SW480 (cell line): ENCODE measurements around the gene CSNK1E.

Source experiments
- DNase-seq: peaks from one replicate; pipeline ENCODE4 v3.0.0-alpha.2; 2016; ENCODE audit warnings: low spot score

The CSNK1E gene

GRCh38 chr22:38327805-38328204 lies 10.6 kb upstream of the CSNK1E start:
- peak; percentile 53 for DNase-seq

DNA sequence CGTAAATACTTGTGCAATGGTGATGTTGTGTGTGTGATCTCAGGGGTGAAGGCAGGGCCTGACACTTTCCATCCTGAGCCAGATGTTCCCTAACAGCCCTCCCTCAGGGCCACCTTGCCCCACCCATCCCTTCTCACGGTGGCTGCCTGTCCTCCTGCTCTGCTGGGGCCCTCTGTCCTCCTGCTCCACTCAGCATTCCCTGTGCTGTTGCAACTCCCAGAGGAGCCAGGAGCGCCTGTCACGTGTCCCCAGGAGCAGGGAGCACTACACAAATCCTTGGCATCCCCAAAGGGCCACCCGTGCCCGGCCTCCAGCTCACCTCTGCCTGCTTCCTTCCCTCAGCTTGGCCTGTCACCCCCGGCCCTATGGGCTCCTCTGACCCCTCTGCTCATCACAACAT lies 10.2 kb upstream of the CSNK1E start:
- DNase-seq: no peak

- DNase-seq: no peak
Measured at GRCh38 chr22:38325587-38325986, 8.4 kb upstream of the CSNK1E start.

- no peak for DNase-seq
Measured at GRCh38 chr22:38320605-38321402, 3.6 kb upstream of the CSNK1E start.

DNA sequence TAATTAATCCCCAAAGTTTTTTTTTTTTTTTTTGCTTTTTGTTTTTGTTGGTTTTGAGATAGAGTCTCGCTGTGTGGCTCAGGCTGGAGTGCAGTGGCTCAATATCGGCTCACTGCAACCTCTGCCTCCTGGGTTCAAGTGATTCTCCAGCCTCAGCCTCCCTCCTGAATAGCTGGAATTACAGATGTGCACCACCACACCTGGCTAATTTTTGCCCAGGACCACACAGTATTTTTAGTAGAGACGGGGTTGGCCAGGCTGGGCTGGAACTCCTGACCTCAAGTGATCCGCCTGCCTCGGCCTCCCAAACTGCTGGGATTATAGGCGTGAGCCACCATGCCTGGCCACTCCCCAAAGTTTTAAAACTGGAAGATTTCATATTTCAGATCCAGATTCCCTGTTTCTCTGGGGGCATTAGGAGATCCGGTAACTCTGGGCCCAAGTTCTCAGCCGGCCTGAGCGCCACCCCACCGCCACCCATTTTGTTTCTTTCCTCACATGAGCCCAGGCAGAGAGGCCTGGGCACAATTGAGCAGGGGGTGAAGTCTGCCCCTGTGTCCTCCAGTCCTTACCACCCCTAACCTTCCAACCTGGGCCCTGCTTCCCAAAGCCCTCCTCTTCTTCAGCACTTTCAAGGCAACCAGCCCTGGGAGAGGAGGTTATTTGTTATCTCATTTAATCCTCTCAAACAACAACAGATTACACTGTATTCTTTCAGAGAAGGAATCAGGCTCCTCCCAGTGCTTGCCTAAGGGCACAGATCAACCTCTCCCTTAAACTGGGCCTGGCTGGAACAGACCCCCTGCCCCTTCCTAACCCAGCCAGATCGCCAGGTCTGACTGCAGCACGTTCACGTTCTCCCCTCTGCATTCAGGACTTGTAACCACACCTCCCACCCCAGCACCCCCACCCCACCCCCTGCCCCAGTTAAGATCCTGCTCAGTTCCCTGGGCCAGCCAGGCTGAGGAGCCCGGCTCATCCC lies 1.9 kb upstream of the CSNK1E start:
- DNase-seq: no peak

DNA sequence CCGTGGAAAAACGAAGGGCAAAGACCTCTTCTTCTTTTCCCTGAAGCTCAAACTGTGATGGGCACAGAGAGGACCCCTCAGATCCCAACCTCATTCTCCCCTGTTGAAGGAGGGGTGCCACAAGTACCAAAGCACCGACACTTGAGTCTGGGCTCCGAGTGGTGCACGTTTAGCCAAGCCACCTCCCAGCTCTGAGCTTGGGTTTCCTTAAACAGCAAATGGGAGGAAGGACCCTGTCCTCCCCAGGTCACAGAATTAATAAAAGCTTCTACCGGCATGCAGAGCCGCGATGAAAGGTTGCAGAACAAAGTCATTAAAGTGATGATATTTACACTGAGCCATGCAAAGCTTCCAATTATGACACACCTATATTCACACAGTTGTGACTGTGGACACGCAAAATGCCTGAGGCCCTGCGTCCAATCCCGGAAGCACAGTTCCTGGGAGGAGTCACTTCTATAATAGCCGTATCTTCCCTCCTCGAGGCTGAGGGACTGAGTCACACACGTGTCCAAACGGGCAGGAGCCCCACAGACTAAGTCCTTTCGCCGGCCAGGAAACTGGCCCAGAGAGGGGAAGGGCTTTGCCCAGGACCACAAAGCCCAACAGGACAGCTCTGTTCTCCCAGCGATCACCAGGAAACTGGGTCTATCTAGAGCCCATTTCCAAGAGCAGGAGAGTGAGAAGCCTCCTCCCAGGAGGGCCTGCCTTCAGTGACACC lies 922 bp upstream of the CSNK1E start:
- DNase-seq: peak; percentile 94

DNA sequence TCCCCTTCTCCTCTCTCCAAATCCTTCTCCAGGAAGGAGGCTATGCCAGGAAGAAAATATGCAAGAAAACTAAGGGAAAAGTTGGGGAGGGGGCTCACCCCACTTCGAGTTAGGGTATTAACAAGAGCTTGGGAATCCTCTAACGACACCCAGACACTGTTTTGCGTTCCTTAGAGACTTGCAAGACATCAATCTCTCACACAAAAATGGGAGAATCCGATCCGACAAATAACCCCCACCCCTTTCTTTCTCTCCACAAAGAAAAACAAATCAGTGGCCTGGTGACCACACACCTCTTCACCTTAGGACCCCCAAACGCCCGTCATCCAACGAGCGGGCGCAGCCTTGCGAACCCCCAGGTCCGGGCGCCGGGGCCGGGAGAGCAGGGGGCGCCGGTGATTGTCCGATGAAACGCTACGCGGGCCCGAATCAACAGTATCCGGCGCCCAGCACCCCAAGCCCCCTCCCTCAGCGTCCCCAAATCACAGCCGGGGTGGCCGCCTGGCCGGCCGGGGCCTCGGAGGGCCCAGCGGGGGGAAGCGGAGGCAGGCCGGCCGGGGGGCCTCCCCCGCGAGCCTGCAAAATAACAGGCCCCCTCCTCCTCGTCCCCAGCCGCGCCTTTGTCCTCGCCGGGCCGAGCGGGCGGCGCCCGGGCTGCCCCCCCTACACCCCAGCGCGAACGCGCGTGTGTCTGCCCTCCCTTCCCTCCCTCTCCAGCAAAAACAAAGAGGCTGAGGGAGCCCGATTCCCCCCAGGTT lies 690 bp downstream of the CSNK1E start:
- DNase-seq: peak; percentile 36

GRCh38 chr22:38315823-38316363 lies 1.3 kb downstream of the CSNK1E start:
- DNase-seq: no peak

DNA sequence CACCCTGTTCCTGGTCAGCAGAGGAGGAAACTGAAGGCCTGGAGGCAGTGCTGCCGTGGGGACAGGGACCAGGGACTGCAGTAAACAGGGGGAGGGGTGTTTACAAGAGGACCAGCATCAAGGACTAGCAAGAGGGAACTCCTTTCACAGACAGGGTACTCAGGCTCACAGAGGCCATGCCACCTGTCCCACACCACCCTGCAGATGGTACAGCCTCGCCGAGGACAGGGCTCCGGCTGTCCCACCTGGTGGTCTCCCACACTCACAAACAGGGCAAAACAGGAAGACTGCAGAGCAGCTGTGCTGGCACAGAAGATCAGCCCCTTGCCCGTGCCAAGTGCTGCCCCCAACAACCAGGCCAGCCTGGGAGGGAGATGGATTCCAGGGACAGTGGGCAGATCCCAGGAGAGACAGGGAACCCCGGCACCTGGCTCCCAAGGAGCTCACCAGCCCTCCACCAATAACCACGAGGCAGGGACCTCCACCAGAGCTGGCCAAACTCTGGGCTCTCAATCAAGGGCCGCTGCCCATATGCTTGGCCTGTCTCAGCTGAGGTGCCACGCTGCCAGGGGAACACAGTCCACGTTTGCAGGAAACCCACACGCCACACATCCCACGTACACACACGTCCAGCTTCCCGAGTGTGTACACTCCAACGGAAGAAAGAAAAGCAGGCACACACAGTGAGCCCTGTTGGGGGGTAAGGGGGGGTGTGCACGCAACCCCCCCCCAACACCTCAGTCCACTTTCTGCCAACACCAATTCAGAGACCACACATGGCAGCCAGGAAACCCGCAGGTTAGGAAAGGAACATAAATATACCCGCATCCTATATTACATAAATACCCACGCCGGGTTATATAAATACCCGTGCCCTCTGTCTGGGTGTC lies 2.1 kb downstream of the CSNK1E start:
- no peak for DNase-seq

DNA sequence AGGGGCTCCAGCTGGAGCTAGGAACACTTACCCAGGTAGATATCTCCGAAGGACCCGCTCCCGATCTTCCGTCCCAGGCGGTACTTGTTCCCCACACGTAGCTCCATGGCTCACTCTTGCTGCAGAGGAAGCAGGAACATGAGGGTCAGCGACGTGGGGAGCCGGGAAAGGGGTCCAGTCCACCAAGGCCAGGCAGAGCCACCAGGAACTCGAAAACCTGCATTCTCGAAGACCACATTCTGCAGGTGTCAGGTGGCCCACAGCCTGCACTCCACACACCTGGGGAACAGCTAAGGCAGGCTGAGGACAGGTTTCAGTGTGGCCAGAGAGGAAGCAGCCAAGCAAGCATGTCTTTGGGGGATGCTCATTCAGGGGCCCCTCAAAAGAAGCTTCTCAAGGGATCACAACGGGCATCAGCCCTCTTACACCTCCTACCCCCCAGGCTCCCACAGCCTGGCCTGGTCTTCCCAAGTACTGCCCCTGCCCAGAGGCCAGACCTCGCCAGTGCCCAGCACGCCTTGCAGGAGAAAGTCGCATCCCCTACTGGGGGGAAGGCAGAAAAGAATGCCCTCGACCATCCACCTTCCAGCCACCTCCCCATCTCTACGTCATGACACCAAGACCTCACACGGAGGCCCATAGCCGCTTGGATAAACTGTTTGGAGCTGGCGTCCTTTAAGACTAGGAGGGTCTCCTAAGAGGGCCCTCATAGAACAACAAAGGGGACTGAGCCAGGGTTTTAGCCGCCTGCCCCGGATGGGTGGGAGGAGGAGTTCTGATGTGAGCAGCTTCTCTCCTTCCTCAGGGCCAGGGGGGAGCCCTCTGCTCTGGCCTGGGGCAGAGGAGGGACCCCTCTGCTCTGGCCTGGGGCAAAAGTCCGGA lies 2.9 kb downstream of the CSNK1E start:
- DNase-seq: no peak

DNA sequence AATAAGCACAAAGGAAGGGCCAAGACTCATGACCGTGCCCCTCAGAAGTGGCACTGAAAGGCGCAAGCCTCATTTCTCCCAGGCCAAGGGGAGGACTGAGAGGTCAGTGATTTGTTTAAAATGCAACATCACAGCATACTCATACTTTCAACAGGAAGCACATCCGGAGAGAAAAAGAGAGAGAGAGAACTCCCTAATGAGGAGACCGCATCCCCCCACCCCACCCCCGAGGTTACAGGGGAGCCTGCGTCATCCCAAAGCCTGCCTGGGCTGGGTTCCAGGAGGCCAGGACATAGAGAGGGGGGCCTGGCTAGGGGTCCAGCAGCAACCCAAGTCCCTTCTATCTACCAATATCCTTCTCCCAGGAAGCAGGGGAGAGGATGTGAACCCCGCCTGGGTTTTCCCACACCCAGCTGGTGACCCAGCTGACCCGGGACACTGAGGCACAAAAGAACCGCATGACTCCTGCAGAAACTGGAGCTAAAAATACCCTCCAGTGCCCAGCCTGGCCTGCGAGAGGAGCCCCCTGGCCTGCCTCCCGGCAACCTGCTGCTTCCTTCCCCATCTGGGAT lies 3.8 kb downstream of the CSNK1E start:
- DNase-seq: no peak

- no peak for DNase-seq
Measured at GRCh38 chr22:38312261-38312800, 4.9 kb downstream of the CSNK1E start.

- no peak for DNase-seq
Measured at GRCh38 chr22:38311323-38311620, 6.0 kb downstream of the CSNK1E start.

GRCh38 chr22:38310518-38311322 lies 6.5 kb downstream of the CSNK1E start:
- DNase-seq: no peak

DNA sequence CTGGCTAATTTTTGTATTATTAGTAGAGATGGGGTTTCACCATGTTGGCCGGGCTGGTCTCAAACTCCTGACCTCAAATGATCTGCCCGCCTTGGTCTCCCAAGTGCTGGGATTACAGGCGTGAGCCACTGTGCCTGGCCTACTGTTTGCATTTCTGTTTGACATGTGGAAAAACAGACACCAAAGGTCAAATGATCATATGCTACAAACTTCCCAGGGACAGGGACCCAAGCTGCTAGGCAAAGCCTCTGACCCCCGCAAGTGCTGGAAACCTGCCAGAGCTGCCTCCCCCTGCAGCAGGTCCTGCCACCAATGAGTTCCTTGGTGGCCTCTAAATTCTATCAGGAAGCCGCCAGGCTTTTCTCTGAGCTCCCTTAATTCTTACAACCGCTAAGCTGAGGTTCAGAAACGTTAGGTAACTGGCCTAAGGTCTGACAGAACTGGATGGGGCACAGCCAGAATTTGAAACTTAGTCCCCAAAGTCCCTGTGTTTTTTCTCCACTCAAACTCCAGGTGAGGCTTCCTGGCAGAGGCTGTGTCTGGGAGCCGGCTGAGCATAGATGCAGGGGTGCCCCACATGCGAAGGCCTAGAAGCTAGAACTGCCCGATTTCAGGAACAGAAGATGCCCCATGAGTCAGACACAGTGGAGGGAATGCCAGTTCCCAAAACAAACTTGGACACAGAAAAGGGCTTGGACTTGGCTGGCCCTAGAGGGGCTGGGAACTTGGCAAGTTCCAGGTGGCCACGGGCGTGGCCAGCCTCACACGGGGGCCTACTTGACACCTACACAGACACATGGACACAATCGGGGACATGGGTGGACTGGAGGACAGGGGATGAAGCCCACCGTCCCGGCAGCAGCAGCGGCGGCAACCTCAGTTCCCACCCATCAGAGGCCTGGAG lies 7.4 kb downstream of the CSNK1E start:
- DNase-seq: no peak

GRCh38 chr22:38308791-38309498 lies 8.3 kb downstream of the CSNK1E start:
- no peak for DNase-seq
